ENCODE measurements around the gene WFDC13. TPM values are rescaled to one million over a fixed set of nuclear protein-coding genes. Genes with fewer than 3 reads are reported as not detected.
"Not testable (repeated sequence)": the region's sequence is repeated elsewhere in the genome, so short reads cannot be mapped to it uniquely, and the experiment has no call there.

Gene WFDC13
- total RNA-seq, 1 donor from 2014 or later = not detected

DNA sequence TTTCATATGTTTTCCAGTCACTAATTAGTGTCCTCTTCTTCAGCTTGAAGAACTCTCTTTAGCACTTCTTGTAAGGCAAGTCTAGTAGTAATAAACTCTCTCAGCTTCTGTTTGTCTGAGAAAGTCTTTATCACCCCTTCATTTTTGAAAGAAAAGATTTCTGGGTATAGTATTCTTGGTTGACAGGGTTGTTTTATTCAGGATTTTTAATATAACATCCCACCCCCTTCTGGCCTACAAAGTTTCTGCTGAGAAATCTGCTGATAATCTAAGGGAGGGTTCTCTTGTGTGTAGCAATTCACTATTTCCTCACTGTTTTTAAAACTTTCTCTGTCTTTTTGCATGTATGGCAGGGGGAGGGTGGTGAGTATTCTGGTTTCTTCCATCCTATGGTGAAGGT lies 22.2 kb upstream of the WFDC13 start:
- Histone ChIP-seq H3K27ac (no peak overlapping the region), H3K9ac (no peak overlapping the region), H3F3A (ENCODE audit: low read depth) (peaks cover 10% of the 10 kb centered on the region), H3K79me2 (ENCODE audit: low read depth) (no peaks in the 10 kb centered on the region), H3K4me2 (no peak overlapping the region), H3K4me3 (no peak overlapping the region), H3K36me3 (no peaks in the 10 kb centered on the region), H2AFZ (replicated peaks) (no peak overlapping the region), H3K9me3 (ENCODE audit: low read depth) (peaks cover 10% of the 10 kb centered on the region), H4K20me1 (ENCODE audit: low read depth) (no peaks in the 10 kb centered on the region), H3K4me1 (peaks cover 11% of the 10 kb centered on the region), H3K27me3 (no peaks in the 10 kb centered on the region)
- DNase-seq (ENCODE audit: low spot score) = no peak
- H3K4me3 Mint-ChIP-seq = no peak overlapping the region
- H3K36me3 Mint-ChIP-seq = no peaks in the 10 kb centered on the region
- TF ChIP-seq, protein P1, sequence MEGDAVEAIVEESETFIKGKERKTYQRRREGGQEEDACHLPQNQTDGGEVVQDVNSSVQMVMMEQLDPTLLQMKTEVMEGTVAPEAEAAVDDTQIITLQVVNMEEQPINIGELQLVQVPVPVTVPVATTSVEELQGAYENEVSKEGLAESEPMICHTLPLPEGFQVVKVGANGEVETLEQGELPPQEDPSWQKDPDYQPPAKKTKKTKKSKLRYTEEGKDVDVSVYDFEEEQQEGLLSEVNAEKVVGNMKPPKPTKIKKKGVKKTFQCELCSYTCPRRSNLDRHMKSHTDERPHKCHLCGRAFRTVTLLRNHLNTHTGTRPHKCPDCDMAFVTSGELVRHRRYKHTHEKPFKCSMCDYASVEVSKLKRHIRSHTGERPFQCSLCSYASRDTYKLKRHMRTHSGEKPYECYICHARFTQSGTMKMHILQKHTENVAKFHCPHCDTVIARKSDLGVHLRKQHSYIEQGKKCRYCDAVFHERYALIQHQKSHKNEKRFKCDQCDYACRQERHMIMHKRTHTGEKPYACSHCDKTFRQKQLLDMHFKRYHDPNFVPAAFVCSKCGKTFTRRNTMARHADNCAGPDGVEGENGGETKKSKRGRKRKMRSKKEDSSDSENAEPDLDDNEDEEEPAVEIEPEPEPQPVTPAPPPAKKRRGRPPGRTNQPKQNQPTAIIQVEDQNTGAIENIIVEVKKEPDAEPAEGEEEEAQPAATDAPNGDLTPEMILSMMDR (IDR thresholded peaks at IDR 0.05) = no peak
- TF ChIP-seq EZH2 (IDR thresholded peaks at IDR 0.05) (no peak), EZH2phosphoT487 (IDR thresholded peaks at IDR 0.05) (no peak)
- peaks cover 3% of the 10 kb centered on the region for H3K27me3 Mint-ChIP-seq (ENCODE audit: insufficient read depth, low read depth)
- peaks cover 16% of the 10 kb centered on the region for H3K9me3 Mint-ChIP-seq
- no peak overlapping the region for H3K27ac Mint-ChIP-seq
- H3K4me1 Mint-ChIP-seq = peaks cover 6% of the 10 kb centered on the region

DNA sequence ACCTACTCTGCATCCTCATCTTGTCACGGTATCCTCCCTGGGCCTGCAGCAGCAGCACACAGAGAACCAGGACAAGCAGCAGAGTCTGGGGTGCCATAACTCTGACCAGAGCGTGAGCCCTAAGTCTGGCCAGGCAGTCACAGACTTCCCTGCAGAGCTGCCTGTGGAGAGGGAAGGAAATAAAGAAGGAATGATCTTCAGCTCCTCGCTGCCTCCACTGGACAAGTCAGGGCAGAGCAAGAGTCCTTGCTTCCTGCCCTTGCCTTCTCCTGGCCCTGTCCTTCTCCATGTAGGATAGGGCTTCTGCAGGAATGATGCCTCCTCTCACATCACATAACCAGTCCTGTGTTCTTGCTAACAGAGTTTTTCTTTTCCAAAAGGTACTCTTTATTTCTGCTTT lies 15.9 kb upstream of the WFDC13 start:
- Histone ChIP-seq H3K9me3 (ENCODE audit: low read depth) (no peaks in the 10 kb centered on the region), H3K36me3 (no peaks in the 10 kb centered on the region), H3K27ac (no peak overlapping the region), H3K9ac (no peak overlapping the region), H2AFZ (replicated peaks) (no peak overlapping the region), H3K4me1 (peaks cover 11% of the 10 kb centered on the region), H4K20me1 (ENCODE audit: low read depth) (no peaks in the 10 kb centered on the region), H3F3A (ENCODE audit: low read depth) (peaks cover 10% of the 10 kb centered on the region), H3K79me2 (ENCODE audit: low read depth) (no peaks in the 10 kb centered on the region), H3K27me3 (no peaks in the 10 kb centered on the region), H3K4me3 (no peak overlapping the region), H3K4me2 (no peak overlapping the region)
- Mint-ChIP-seq H3K36me3 (no peaks in the 10 kb centered on the region), H3K4me3 (no peak overlapping the region), H3K27me3 (ENCODE audit: insufficient read depth, low read depth) (peaks cover 3% of the 10 kb centered on the region), H3K27ac (no peak overlapping the region), H3K9me3 (peaks cover 5% of the 10 kb centered on the region), H3K4me1 (peaks cover 6% of the 10 kb centered on the region)
- TF ChIP-seq EZH2 (IDR thresholded peaks at IDR 0.05) = no peak
- TF ChIP-seq, protein P1 (IDR thresholded peaks at IDR 0.05) = peak; percentile 34
- no peak for TF ChIP-seq EZH2phosphoT487 (IDR thresholded peaks at IDR 0.05)
- peak; percentile 44 for DNase-seq (ENCODE audit: low spot score)

DNA sequence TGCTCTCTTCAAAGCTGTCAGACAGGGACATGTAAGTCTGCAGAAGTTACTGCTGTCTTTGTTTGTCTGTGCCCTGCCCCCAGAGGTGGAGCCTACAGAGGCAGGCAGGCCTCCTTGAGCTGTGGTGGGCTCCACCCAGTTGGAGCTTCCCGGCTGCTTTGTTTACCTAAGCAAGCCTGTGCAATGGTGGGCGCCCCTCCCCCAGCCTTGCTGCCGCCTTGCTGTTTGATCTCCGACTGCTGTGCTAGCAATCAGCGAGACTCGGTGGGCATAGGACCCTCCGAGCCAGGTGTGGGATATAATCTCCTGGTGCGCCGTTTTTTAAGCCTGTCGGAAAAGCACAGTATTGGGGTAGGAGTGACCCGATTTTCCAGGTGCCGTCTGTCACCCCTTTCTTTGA lies 8.5 kb upstream of the WFDC13 start:
- not testable (repeated sequence) for H3K27me3 Mint-ChIP-seq (ENCODE audit: insufficient read depth, low read depth); H3K4me1 ChIP-seq; H3K27me3 ChIP-seq; DNase-seq (ENCODE audit: low spot score); H4K20me1 ChIP-seq (ENCODE audit: low read depth); H3F3A ChIP-seq (ENCODE audit: low read depth); H3K36me3 ChIP-seq; H3K27ac Mint-ChIP-seq; H3K36me3 Mint-ChIP-seq; H3K4me3 Mint-ChIP-seq; H3K4me1 Mint-ChIP-seq; H3K9me3 Mint-ChIP-seq; H3K4me2 ChIP-seq; H3K27ac ChIP-seq; H3K4me3 ChIP-seq; H3K9ac ChIP-seq; H3K79me2 ChIP-seq (ENCODE audit: low read depth); H3K9me3 ChIP-seq (ENCODE audit: low read depth); H2AFZ ChIP-seq (replicated peaks)

DNA sequence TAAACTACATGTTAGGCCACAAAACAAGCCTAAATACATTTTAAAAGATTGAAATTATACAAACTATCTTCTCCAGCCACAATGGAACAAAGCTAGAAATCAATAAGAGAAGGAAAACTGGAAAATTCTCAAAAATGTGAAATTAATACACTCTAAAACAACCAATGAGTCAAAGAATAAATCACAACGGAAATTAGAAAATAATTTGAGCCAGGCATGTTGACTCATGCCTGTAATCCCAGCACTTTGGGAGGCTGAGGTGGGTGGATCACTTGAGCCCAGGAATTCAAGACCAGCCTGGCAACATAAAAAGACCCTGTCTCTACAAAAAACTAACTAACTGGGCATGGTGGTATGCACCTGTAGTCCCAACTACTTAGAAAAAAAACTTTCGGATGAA lies 6.3 kb upstream of the WFDC13 start:
- Histone ChIP-seq H3K9me3 (ENCODE audit: low read depth) (no peaks in the 10 kb centered on the region), H3K4me3 (no peak overlapping the region), H3K27me3 (no peaks in the 10 kb centered on the region), H3K4me2 (no peak overlapping the region), H2AFZ (replicated peaks) (no peak overlapping the region), H4K20me1 (ENCODE audit: low read depth) (no peaks in the 10 kb centered on the region), H3K27ac (no peak overlapping the region), H3K9ac (no peak overlapping the region), H3F3A (ENCODE audit: low read depth) (no peaks in the 10 kb centered on the region), H3K4me1 (no peaks in the 10 kb centered on the region), H3K36me3 (no peaks in the 10 kb centered on the region), H3K79me2 (ENCODE audit: low read depth) (no peaks in the 10 kb centered on the region)
- DNase-seq (ENCODE audit: low spot score) = no peak
- no peak for TF ChIP-seq EZH2 (IDR thresholded peaks at IDR 0.05)
- Mint-ChIP-seq H3K4me3 (no peak overlapping the region), H3K36me3 (no peaks in the 10 kb centered on the region), H3K4me1 (no peaks in the 10 kb centered on the region), H3K27ac (no peak overlapping the region), H3K9me3 (peaks cover 4% of the 10 kb centered on the region), H3K27me3 (ENCODE audit: insufficient read depth, low read depth) (no peaks in the 10 kb centered on the region)
